IMR-90 (cell line): ENCODE results near the gene SPATA16. TPM values are rescaled to one million over a fixed set of nuclear protein-coding genes. Genes with fewer than 3 reads are reported as not detected.

Experiments
- ATAC-seq: fragments of 200-7000 bp; cut with Tn5 transposase; 2 replicates; pipeline ENCODE4 v1.9.1; 2020; ENCODE audit warnings: low read depth, mild to moderate bottlenecking, moderate library complexity
- BruUV-seq: library from RNA; stranded (reverse); fragments of 400-500 nt; replicated peaks from 2 replicates; lab custom pipeline; 2021; lab: Mats Ljungman, UMichigan
- CTCF ChIA-PET: fragments of 300-600 bp; formaldehyde crosslinking; extraction: SDS; loops from one replicate; lab custom pipeline; 2021; ENCODE audit warnings: antibody characterized with exemption; lab: Yijun Ruan, JAX
- POLR2A ChIA-PET: fragments of 300-600 bp; sonication (Branson Sonifier 250); formaldehyde crosslinking; loops from one replicate; lab custom pipeline; 2022; ENCODE audit warnings: antibody characterized with exemption; ENCODE audit not compliant: unreplicated experiment; lab: Charles Lee
- DNase-seq: peaks from one replicate; pipeline ENCODE4 v3.0.0; 2013
- H2AFZ ChIP-seq: replicated peaks from 2 replicates; pipeline ENCODE3; 2013; ENCODE audit warnings: low read length, mild to moderate bottlenecking; ENCODE audit not compliant: poor library complexity
- H2AK5ac ChIP-seq: 2 replicates; pipeline ENCODE4 v1.6.1; 2013; ENCODE audit warnings: low read depth, low read length, inconsistent platforms
- H2AK9ac ChIP-seq: replicated peaks from 2 replicates; pipeline ENCODE3; 2013; ENCODE audit warnings: mild to moderate bottlenecking, low read depth, low read length, moderate library complexity; ENCODE audit not compliant: poor library complexity
- H2BK120ac ChIP-seq: 2 replicates; pipeline ENCODE4 v1.6.1; 2013; ENCODE audit warnings: low read depth, low read length, inconsistent platforms
- H2BK15ac ChIP-seq: 3 replicates; pipeline ENCODE4 v1.6.1; 2013; ENCODE audit warnings: low read depth, low read length, inconsistent platforms
- H2BK20ac ChIP-seq: 2 replicates; pipeline ENCODE4 v1.6.1; 2013; ENCODE audit warnings: low read depth, mild to moderate bottlenecking, inconsistent platforms, low read length, moderate library complexity
- H2BK5ac ChIP-seq: 2 replicates; pipeline ENCODE4 v1.6.1; 2013; ENCODE audit warnings: mild to moderate bottlenecking, low read depth, low read length, inconsistent platforms; ENCODE audit not compliant: poor library complexity, severe bottlenecking
- H3K14ac ChIP-seq: replicated peaks from 2 replicates; pipeline ENCODE4 v1.6.1; 2013; ENCODE audit warnings: low read depth, low read length, inconsistent platforms
- H3K18ac ChIP-seq: 2 replicates; pipeline ENCODE4 v1.6.1; 2013; ENCODE audit warnings: low read depth, low read length, control low read depth
- H3K23ac ChIP-seq: 2 replicates; pipeline ENCODE4 v1.6.1; 2013; ENCODE audit warnings: low read depth, low read length, inconsistent platforms
- H3K27ac ChIP-seq: 2 replicates; pipeline ENCODE4 v1.5.1; 2013; ENCODE audit warnings: mild to moderate bottlenecking, control low read depth, low read length; ENCODE audit not compliant: insufficient read depth
- H3K27me3 ChIP-seq: 2 replicates; pipeline ENCODE4 v1.6.1; 2013; ENCODE audit warnings: low read length; ENCODE audit not compliant: control insufficient read depth, insufficient read depth
- H3K36me3 ChIP-seq: 2 replicates; pipeline ENCODE4 v1.6.1; 2013; ENCODE audit warnings: low read length, mixed read lengths; ENCODE audit not compliant: control insufficient read depth, insufficient read depth
- H3K4ac ChIP-seq: 2 replicates; pipeline ENCODE4 v1.6.1; 2013; ENCODE audit warnings: low read depth, low read length, inconsistent platforms
- H3K4me1 ChIP-seq: 2 replicates; pipeline ENCODE4 v1.6.1; 2013; ENCODE audit warnings: low read length, mixed read lengths; ENCODE audit not compliant: control insufficient read depth, insufficient read depth
- H3K4me2 ChIP-seq: 2 replicates; pipeline ENCODE4 v1.6.1; 2013; ENCODE audit warnings: low read depth, mild to moderate bottlenecking, control low read depth, low read length, moderate library complexity
- H3K4me3 ChIP-seq: 2 replicates; pipeline ENCODE4 v1.5.1; 2013; ENCODE audit warnings: low read depth, mild to moderate bottlenecking, control low read depth, low read length, moderate library complexity; ENCODE audit not compliant: insufficient read depth
- H3K56ac ChIP-seq: 2 replicates; pipeline ENCODE4 v1.6.1; 2013; ENCODE audit warnings: low read length, inconsistent platforms; ENCODE audit not compliant: insufficient read depth; ENCODE audit errors: extremely low read depth
- H3K79me1 ChIP-seq, 2 experiments: 2 replicates each; pipeline ENCODE4 v1.6.1; 2013; ENCODE audit warnings: low read length in 2 of 2, inconsistent platforms in 1 of 2, low read depth in 1 of 2
- H3K9ac ChIP-seq: 2 replicates; pipeline ENCODE4 v1.6.1; 2013; ENCODE audit warnings: low read depth, low read length, control low read depth
- H3K9me1 ChIP-seq: 2 replicates; pipeline ENCODE4 v1.6.1; 2013; ENCODE audit warnings: low read length, inconsistent platforms; ENCODE audit not compliant: insufficient read depth
- H3K9me3 ChIP-seq: 2 replicates; pipeline ENCODE4 v1.6.1; 2013; ENCODE audit warnings: low read length; ENCODE audit not compliant: control insufficient read depth, insufficient read depth
- H4K20me1 ChIP-seq: 2 replicates; pipeline ENCODE4 v1.6.1; 2013; ENCODE audit warnings: low read length, inconsistent platforms; ENCODE audit not compliant: insufficient read depth
- H4K5ac ChIP-seq: 2 replicates; pipeline ENCODE4 v1.6.1; 2013; ENCODE audit warnings: mild to moderate bottlenecking, low read depth, low read length, control low read depth
- H4K8ac ChIP-seq, 2 experiments: 2 replicates each; pipeline ENCODE4 v1.6.1; 2013; ENCODE audit warnings: low read depth in 2 of 2, low read length in 2 of 2, control low read depth in 1 of 2, inconsistent platforms in 1 of 2
- H4K91ac ChIP-seq: 2 replicates; pipeline ENCODE4 v1.6.1; 2013; ENCODE audit warnings: low read depth, low read length, inconsistent platforms; ENCODE audit not compliant: insufficient read depth
- BHLHE40 ChIP-seq: fragments of 150-350 bp; IDR thresholded peaks from 2 replicates; pipeline ENCODE4 v1.6.1; 2016; ENCODE audit warnings: mild to moderate bottlenecking, low read depth, low read length
- CEBPB ChIP-seq: IDR thresholded peaks from 2 replicates; pipeline ENCODE4 v1.6.1; 2012; ENCODE audit warnings: low read depth, low read length, improper control_type of control experiment
- CHD1 ChIP-seq: IDR thresholded peaks from 2 replicates; pipeline ENCODE4 v1.6.1; 2012; ENCODE audit warnings: low read depth, low read length, improper control_type of control experiment
- FOS ChIP-seq: fragments of 150-350 bp; IDR thresholded peaks from 2 replicates; pipeline ENCODE4 v1.6.1; 2016; ENCODE audit warnings: low read depth, low read length
- MAFK ChIP-seq: IDR thresholded peaks from 2 replicates; pipeline ENCODE4 v1.6.1; 2012; ENCODE audit warnings: low read depth, low read length, improper control_type of control experiment
- MAZ ChIP-seq: IDR thresholded peaks from 2 replicates; pipeline ENCODE4 v1.6.1; 2012; ENCODE audit warnings: low read depth, mild to moderate bottlenecking, low read length, improper control_type of control experiment, moderate library complexity, borderline replicate concordance
- MXI1 ChIP-seq: IDR thresholded peaks from 2 replicates; pipeline ENCODE4 v1.6.1; 2012; ENCODE audit warnings: low read depth, mild to moderate bottlenecking, low read length, moderate library complexity, borderline replicate concordance
- NFE2L2 ChIP-seq: fragments of 150-350 bp; IDR thresholded peaks from 2 replicates; pipeline ENCODE4 v1.6.1; 2016; ENCODE audit warnings: low read depth, mild to moderate bottlenecking, low read length
- POLR2A ChIP-seq: IDR thresholded peaks from 2 replicates; pipeline ENCODE4 v1.6.1; 2012; ENCODE audit warnings: mild to moderate bottlenecking, low read depth, low read length
- RAD21 ChIP-seq: IDR thresholded peaks from 2 replicates; pipeline ENCODE4 v1.6.1; 2012; ENCODE audit warnings: low read length, improper control_type of control experiment
- RCOR1 ChIP-seq: IDR thresholded peaks from 2 replicates; pipeline ENCODE4 v1.6.1; 2012; ENCODE audit warnings: mild to moderate bottlenecking, low read length, improper control_type of control experiment; ENCODE audit not compliant: insufficient replicate concordance
- RFX5 ChIP-seq: IDR thresholded peaks from 2 replicates; pipeline ENCODE4 v1.8.0; 2012; ENCODE audit warnings: low read depth, mild to moderate bottlenecking, low read length, moderate library complexity
- SMC3 ChIP-seq: fragments of 150-350 bp; IDR thresholded peaks from 2 replicates; pipeline ENCODE4 v1.6.1; 2016; ENCODE audit warnings: low read depth, mild to moderate bottlenecking, antibody characterized with exemption, low read length, moderate library complexity
- WGBS, 2 experiments: methylation state at CpG; one replicate each; pipeline versions ENCODE4 v1.1.5 to v1.1.7; 2013; ENCODE audit warnings: missing lambda C conversion rate in 2 of 2; ENCODE audit not compliant: insufficient read length in 1 of 2; ENCODE audit errors: extremely low coverage in 2 of 2; 5-methylcytosine and 5-hydroxymethylcytosine counted together
- dilution Hi-C: fragments of 300-500 bp; cut with HindIII; formaldehyde crosslinking; loops from one replicate; pipeline ENCODE4 v1.14.3; 2018; ENCODE audit warnings: low sequenced_read_pairs; ENCODE audit not compliant: unreplicated experiment
- in situ Hi-C: fragments of 300-500 bp; cut with MboI; formaldehyde crosslinking; loops from 3 replicates; pipeline ENCODE4 v1.14.3; 2019; ENCODE audit warnings: low sequenced_read_pairs, inconsistent platforms, mixed read lengths
- intact Hi-C: fragments of 100-400 bp; cut with micrococcal nuclease; formaldehyde crosslinking; loops from 2 replicates; pipeline ENCODE4 v1.10.0; 2022
- polyA plus RNA-seq, 3 experiments: library from polyadenylated mRNA; depleted of rRNA; stranded (reverse); fragments of >200 nt; gene quantifications; 2 replicates each; pipeline ENCODE4 v1.2.3, GENCODE V29; 2012; ENCODE audit warnings: low replicate concordance in 1 of 3
- total RNA-seq: library from RNA; depleted of rRNA; stranded (reverse); fragments of >200 nt; gene quantifications from 2 replicates; pipeline ENCODE4 v1.2.3, GENCODE V29; 2012
- TF ChIP-seq, protein P1 (sequence below): fragments of 150-350 bp; IDR thresholded peaks from 2 replicates; pipeline ENCODE4 v1.6.1; 2016; ENCODE audit warnings: low read depth, mild to moderate bottlenecking, low read length, moderate library complexity, borderline replicate concordance
- TF ChIP-seq, protein P2 (sequence below): fragments of 150-350 bp; IDR thresholded peaks from 2 replicates; pipeline ENCODE4 v1.6.1; 2017; ENCODE audit warnings: mild to moderate bottlenecking, antibody characterized with exemption, low read length, low read depth
- TF ChIP-seq, protein P3 (sequence below): conservative IDR thresholded peaks from 2 replicates; pipeline ENCODE4 v1.5.1; 2012; ENCODE audit warnings: mild to moderate bottlenecking, low read depth, low read length, improper control_type of control experiment

The SPATA16 gene
- total and polyA plus RNA-seq, 2 of the 4 experiments (the other 2 are of a cell fraction) = not detected

DNA sequence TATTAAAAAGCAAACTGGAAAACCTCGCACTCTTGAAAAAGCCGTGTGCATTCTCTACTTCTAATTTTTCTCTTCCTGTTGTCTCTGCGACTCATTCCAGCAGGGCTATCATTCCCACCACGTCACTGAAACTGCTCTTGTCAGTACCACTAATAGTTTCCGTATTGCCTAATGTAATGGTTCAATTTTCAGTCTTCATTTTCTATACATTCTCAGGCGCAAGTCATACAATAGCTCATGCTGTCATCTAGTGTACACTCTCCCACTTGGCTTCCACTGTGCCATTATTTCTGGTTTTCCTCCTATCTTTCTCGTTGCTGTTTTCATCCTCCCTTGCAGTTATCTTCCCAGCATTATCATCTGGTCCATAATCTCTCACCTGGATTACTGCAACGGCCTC, 160.2 kb downstream of the SPATA16 start:
- Histone ChIP-seq H3K4ac (no peak overlapping the region), H3K4me2 (no peak overlapping the region), H2BK120ac (no peak overlapping the region), H3K56ac (no peak overlapping the region), H3K23ac (no peak overlapping the region), H3K4me3 (no peak overlapping the region), H2BK15ac (no peak overlapping the region), H3K9me1 (no peaks in the 10 kb centered on the region), H3K79me1 (no peaks in the 10 kb centered on the region), H3K9ac (no peak overlapping the region), H4K91ac (no peak overlapping the region), H2BK5ac (no peak overlapping the region), H3K27ac (no peak overlapping the region), H4K5ac (no peak overlapping the region), H3K27me3 (no peaks in the 10 kb centered on the region), H2AFZ (no peak overlapping the region), H3K14ac (no peak overlapping the region), H4K8ac (no peak overlapping the region), H3K4me1 (no peaks in the 10 kb centered on the region), H3K18ac (no peak overlapping the region), H3K36me3 (no peaks in the 10 kb centered on the region), H2AK9ac (no peak overlapping the region), H2AK5ac (no peak overlapping the region), H4K20me1 (no peaks in the 10 kb centered on the region), H2BK20ac (no peak overlapping the region), H3K9me3 (no peaks in the 10 kb centered on the region)
- no peak for ATAC-seq
- intact Hi-C loops = no loop called here
- no peak for TF ChIP-seq SMC3
- no peak for TF ChIP-seq CHD1
- no peak for TF ChIP-seq MXI1
- TF ChIP-seq BHLHE40 = no peak
- no peak for TF ChIP-seq FOS
- no peak for TF ChIP-seq MAFK
- TF ChIP-seq, protein P1, sequence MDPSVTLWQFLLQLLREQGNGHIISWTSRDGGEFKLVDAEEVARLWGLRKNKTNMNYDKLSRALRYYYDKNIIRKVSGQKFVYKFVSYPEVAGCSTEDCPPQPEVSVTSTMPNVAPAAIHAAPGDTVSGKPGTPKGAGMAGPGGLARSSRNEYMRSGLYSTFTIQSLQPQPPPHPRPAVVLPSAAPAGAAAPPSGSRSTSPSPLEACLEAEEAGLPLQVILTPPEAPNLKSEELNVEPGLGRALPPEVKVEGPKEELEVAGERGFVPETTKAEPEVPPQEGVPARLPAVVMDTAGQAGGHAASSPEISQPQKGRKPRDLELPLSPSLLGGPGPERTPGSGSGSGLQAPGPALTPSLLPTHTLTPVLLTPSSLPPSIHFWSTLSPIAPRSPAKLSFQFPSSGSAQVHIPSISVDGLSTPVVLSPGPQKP = no peak
- TF ChIP-seq NFE2L2 = no peak
- TF ChIP-seq RAD21 = no peak
- no peak for TF ChIP-seq RCOR1
- no peak for TF ChIP-seq CEBPB
- TF ChIP-seq, protein P2, sequence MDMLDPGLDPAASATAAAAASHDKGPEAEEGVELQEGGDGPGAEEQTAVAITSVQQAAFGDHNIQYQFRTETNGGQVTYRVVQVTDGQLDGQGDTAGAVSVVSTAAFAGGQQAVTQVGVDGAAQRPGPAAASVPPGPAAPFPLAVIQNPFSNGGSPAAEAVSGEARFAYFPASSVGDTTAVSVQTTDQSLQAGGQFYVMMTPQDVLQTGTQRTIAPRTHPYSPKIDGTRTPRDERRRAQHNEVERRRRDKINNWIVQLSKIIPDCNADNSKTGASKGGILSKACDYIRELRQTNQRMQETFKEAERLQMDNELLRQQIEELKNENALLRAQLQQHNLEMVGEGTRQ = no peak
- no peak for TF ChIP-seq RFX5
- TF ChIP-seq MAZ = no peak
- TF ChIP-seq POLR2A = no peak
- TF ChIP-seq, protein P3, sequence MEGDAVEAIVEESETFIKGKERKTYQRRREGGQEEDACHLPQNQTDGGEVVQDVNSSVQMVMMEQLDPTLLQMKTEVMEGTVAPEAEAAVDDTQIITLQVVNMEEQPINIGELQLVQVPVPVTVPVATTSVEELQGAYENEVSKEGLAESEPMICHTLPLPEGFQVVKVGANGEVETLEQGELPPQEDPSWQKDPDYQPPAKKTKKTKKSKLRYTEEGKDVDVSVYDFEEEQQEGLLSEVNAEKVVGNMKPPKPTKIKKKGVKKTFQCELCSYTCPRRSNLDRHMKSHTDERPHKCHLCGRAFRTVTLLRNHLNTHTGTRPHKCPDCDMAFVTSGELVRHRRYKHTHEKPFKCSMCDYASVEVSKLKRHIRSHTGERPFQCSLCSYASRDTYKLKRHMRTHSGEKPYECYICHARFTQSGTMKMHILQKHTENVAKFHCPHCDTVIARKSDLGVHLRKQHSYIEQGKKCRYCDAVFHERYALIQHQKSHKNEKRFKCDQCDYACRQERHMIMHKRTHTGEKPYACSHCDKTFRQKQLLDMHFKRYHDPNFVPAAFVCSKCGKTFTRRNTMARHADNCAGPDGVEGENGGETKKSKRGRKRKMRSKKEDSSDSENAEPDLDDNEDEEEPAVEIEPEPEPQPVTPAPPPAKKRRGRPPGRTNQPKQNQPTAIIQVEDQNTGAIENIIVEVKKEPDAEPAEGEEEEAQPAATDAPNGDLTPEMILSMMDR = no peak
- dilution Hi-C loops = no loop called here
- in situ Hi-C loops = no loop called here
- ChIA-PET POLR2A (no interaction called here), CTCF (no interaction called here)
- 60% methylated on average over 6 of the region's 8 CpGs; no CpG with 5 or more reads in 1 of the 2 experiments for WGBS, 2 experiments
- DNase-seq = no peak
- no TSS peak for BruUV-seq
